Measurements from ENCODE around the gene GAA.

- TF ChIP-seq CTCF (IDR thresholded peaks at IDR 0.05) = no peak
- no peak for TF ChIP-seq POLR2A (IDR thresholded peaks at IDR 0.05)
Measured at GRCh38 chr17:80117491-80118401, 16.4 kb downstream of the GAA start.
